GM19455 (cell line): ENCODE results near the gene KRT2.

ENCODE experiments used
- ATAC-seq: cut with Tn5 transposase; IDR thresholded peaks from one replicate; pipeline ENCODE4 v1.9.1; 2021; ENCODE audit not compliant: unreplicated experiment

The KRT2 gene

DNA sequence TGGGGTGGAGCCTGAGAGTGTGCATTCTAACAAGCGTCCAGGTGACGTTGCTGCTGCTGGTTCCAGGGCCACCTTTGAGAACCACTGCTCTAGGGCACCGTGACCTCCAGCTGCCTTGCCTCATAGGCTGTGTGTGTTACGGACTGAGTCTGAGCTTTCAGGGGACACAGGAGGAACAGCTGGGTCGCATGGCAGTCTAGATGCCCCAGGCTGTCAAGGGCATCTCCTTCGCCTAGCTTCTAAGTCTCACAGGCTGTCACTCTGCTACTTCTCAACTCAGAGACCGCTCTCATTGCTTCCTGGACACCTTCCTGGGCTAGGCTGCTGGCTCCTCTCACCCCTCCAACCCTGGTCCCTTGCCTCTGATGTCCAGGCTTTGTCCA, 34.6 kb downstream of the KRT2 start:
- no peak for ATAC-seq

DNA sequence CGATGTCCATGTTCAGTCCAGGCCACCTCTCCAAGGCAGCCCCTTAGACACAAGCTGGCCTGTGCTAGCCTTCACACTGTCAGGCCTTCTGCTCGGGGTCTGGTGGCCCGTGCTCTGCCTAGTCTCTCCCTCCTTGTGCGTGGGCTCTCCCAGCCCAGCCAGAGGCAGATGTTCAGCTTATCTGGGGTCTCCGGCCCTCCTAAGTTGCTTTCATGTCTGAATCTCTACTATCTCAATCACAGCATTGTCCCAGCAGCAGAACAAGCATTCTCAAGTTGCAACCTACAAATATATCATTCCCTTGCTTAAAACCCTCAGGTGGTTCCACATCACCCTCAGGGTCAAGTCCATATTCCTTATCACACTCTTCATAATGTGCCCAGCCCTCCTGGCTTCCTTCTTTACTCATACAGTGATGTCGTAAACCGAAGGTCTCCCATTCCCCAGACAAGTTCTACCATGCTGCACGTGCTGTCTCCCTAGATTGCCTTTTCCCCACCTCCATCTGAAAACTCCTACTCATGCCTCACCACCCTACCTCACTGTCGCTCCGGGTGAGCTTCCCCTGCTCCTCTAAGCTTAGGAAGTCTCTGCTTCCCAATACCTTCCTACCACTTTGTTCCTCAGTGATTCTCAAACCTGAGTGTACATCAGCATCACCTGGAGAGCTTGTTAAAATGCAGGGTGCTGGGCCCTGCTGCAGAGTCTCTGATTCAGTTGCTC, 35.2 kb downstream of the KRT2 start:
- no peak for ATAC-seq

DNA sequence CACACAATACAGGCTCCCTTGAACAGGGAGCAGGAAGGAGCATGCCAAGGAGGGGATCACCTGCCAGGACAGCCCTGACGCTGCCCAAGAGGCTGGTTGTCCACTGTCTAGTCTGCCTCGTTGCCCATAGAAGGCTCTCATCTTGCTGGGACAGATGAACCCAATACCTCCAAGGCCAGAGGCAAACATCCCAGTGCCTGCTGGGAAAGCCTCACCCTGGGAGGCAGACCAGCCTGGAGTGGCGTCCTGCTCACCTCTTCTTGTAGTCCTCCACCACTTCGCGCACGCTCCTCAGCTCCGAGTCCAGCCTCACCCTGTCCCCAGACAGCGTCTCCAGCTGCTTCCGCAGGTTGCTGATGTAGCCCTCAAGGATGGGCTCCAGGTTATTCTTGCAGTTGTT, 36.1 kb downstream of the KRT2 start:
- ATAC-seq: no peak

DNA sequence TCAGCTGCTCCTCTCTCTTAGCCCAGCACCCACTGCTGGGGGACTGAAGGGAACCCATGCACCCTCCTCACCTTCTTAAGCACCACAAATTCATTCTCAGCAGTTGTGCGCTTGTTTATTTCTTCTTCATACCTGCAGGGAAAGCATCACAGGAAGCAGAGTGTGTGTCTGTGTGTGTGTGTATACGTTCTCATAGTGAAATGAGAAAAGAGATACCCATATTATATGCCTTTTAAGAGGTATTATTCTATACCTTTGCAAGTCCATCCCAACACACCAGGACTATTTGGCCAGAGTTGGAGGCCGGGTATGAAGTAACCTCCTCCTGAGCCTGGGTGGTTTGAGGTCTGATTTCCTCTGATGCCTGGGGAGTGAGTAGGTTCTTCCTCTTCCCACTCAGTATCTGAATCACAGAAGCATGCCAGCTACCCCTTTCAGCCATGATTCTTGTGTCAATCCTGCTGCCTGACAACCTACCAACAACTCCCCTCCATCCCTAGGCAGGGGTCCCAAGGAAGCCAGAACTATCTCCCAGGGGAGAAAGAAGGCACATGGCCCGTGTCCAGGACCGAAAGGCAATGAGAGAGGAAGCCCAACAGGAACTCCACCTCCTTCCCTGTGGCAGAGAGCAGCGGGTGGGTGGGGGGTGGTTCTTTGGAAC, 36.7 kb downstream of the KRT2 start:
- ATAC-seq: no peak

DNA sequence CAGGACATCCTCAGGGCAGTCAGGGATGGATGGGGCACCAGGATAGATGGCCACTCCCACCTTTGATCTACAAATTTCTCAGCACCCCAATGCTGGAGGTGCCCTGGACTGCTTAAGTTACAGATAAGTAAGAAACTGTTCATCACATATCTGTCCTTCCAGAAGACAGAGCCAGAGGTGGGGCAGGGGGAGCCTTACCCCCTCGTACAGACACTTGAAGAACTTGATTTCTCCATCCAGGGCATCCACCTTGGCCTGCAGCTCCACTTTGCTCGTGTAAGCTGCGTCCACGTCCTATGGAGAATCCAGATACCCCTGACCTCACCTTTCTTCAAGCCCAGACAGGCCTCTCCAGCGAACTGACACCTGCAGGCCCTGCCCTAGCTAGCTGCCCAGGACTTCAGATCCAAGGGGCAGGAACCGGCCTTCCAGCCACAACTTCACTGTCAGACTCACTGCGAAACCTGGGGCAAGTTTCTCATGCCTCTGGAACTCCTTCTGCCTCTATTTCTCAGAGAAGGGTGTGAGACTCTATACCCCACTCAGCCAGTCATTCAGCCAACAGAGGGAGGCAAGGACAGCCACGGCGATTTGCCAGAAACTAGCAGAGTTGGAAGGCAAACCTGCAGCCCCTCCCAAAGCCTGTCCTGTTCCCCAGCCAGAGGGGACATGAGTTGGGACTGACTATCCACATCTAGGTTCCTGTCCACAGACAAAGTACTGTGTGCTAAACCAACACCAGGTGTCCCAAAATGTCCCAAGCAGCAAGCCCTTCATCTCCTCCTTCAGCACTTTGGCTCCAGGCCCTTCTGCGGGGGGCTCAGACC, 37.4 kb downstream of the KRT2 start:
- no peak for ATAC-seq

DNA sequence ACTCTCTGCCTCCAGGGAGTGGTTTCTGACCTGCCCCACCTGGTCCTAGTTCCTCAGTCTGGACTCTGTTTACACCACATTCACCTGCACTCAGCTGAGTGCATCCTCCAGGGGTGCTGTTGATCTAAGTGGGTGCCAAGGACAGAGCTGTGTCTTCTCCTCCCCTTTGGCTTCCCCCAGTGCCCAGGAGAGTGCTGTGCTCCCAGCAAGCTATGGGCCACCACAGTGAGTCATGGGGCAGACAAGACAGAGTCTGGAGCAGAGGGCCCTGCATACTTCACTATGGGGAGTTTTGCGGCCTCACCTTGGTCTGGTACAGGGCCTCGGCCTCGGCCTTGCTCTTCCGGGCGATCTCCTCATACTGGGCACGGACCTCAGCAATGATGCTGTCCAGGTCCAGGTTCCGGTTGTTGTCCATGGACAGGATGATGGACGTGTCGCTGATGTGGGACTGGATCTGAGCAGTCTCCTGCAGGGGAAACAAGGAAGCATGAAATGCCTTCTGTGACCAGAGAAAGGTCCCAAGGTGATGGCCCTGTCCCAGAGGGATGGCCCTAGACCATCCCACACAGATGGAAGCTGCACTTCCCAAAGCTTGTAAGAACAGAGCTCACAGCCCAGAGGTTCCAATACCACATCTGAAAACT, 38.5 kb downstream of the KRT2 start:
- no peak for ATAC-seq

DNA sequence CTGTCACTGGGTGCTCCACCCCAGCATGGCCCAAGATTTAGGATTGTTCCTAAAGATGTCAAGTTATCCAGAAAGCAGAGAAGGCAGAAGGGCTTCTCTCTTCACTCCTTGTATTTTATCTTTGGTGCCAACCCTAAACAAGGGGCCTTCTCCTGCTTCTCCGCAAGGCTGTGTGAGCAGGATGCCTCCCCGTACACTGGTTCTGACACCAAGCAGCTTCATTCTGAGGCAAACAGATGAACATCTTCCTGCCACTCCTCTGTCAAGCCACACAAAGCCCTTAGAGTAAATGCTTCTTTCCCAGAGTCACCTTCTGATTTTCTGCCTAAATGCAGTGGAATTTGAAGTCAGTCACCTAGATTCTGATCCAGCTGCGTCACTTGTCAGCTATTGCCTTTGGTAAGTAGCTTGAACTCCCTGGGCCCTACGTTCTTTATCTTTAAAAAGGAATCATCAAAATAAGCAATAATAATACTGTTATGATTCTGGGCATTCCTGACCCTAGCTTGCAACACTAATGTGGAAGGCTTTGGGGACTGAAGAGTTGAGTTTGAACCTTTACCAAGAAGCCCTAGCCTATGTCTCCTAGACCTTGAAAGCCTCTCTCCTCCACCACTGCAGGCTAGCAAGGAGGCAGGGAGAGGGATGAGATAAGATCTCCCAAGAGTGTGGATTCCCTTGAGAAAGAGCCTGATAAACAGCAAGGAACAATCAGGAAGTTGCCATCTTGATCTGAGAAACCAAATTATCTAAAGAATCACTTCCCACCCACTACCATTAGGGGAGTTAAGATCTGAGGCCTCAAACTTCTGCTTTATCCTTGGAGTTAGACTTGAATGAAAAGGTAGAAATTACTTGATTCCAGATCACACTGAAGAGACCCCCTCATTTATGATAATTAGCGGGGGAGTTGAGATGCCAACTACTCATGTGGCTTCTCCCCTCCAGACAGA, 39.3 kb downstream of the KRT2 start:
- no peak for ATAC-seq

DNA sequence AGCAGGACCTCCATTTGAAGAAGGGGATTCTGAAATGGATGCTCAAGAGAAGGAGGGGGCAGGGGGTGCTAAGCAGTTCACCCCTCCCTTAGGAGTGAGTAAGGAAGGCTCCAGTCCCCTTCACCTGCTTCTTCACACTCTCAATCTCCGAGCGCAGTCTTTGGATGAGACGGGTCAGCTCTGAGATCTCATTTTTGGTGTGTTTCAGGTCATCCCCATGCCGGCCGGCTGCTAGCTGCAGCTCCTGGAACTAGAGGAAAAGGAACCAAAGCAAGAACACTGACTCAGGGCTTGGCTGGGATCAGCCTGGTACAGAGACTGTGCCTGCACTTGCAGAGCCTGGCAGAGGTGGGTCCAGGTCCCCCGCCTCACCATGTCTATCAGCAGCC, 40.9 kb downstream of the KRT2 start:
- ATAC-seq: no peak

DNA sequence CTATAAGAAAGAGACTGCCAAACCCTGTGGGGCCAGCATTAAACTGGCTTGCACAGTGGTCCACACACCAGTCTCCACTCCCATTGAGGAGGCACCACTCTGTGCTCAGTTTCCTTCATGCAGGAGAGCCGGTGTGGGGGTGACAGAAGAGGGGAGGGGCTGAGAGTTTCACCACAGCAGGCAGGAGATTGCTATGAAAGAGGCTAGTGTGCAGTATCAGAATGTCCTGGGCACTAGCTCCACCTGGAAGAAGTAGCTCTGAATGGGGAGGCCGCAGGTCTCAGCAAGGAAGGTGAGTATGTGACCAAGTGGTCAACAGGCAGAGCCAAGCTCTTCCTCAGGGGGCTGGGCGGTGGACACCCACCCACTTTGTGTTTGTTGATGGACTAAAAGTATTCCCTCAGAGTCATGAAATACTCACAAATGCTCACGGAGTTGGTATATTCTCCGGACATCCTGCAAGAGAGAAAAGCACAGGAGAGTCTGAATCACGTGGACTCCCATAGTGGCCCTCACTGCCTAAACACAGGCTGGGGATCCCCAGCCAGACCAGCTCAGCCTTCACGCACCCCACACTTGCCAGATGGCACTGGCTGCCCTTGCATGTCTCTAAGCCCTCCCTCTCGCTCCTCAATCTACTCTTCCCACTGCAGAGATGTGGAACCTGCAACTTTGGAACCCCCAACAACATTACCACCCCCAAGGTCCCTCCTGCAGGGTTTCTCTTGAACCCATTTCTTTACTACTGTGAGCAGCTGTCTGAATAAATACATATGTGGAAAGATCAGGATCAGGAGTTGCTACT, 43.0 kb downstream of the KRT2 start:
- ATAC-seq: no peak

DNA sequence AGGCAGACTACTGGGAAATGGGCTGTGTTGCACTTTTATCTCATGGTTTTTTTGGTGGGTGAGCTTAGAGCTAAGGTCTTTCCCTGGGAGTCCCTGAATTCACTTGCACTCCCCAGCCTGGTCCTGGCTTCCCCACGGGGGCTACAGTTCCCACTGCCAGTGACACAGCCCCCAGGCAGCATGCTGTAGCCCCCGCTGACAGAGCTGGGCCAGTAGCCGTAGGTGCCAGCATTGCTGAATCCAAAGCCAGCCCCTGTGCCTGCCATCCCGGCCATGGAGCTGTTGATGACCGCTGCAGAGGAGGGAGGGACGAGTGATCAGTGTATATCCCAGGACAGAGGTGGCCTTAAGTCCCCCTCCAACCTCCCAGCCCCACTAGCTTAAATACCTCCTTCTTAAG, 43.9 kb downstream of the KRT2 start:
- no peak for ATAC-seq

DNA sequence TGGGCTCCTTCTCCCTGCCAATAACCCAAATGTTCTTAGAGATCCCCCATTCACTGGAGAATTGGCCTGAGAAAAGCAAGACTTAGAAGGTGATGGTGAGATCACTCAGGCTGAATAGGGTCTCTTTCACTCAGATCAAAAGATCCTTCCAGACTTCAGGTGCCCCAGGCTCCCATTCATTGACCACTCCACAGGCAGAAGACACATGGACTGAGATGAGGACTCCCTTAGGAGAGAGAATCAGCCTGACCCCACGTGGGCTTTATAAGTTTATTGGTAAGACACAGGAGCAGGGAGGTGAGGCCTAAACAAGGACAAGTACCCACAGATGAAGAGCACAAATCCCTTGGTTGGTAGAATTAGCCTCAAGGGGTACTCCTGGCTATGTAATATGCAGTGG, 44.7 kb downstream of the KRT2 start:
- no peak for ATAC-seq

DNA sequence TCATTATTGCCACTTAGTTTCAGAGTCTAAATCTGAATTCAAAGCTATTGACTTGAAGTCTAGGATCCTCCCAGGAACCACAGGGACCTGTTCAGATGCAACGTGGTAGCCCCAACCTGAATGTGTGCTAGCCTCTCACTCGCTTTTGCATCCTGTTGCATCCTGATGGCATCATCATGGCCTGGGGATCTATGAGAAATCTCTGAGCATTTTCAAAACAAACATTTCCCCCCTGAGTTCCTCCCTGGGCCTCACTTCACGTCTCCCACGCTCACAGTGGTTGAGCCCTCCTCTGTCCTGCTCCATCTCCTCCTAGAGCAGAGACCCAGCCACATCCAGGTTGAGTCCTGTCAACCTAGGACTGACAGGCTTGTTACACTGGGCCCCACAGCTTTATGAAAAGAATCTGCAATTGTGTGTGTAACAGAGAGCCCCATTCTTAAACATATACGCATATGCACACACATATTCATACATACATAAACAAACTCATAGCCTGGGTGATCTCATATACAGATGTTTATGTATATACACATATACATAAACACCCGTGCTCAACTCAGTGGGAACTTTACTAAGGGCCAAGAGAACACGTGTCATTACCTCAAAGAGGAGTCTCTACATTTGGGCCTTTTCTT, 45.3 kb downstream of the KRT2 start:
- no peak for ATAC-seq

DNA sequence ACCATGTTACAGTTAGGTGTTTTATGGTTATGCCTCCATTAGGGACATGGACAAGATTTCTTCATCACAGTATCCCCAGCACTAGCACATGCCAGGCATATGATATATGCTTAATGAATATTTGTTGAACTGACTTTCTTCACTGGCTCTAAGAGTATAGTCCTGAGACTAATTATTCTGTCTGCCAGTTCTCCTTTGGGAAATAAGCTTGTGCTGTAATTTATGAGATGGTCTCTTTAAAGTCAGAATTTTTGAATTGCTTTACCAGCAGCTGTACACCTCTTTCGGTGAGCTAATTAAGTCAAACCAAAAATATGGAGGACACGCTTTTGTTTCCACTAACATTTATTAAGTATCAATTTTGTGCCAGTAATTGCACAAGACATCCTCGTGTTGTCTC, 45.9 kb downstream of the KRT2 start:
- ATAC-seq: no peak

DNA sequence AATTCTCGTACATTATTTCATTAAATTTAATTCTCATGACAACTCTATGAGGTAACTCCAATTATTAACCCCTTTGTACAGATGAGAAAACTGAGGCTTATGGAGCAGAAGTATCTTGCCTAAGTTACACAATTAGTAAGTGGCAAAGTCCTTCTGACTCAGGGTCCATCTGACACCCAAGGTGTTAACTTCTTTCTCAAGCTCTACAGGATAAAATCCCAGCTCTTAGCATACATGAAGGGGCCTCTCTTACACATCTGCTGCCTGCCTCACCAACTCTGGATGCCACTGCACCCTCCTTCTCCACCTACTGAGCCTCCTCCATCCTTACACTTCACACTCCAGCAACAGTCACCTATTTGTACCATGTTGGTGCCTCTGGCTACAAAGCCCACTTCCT, 46.5 kb downstream of the KRT2 start:
- no peak for ATAC-seq

DNA sequence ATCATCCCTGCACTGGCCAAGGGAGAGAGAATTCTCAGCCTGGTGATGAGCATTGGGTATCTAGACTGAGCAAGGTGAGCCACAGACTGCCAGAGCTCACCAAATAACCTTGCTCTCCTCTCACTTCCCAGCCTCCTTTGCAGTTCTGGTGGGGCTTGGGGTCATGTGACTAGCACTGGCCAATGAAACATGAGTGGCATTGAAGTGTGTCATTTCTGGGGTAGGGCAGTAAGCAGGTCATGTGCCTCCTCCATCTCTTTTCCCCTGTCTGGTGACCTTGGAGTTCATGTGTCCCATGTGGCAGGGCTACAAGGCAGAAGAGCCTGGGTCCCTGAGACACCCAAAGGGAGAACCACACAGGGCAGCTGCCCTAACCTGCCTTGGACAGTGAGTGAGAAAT, 47.2 kb downstream of the KRT2 start:
- no peak for ATAC-seq

DNA sequence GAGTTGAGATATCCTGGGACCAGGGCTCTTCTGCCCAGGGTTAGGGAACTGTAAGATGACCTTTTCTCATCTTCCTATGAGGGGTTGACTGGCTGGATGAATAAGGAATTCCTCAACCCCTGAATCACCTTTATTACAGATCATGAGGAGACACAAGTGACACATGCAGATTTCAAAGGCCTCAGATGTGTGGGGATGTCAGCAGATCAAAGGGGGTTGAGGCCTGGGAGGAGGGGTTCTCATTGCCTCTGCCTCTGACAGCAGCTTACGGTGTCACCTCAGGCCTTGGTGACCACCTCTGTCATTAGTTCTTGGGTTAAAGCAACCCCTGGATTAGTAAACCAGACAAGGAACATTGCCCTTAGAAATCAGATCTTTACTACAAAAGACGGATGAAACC, 48.7 kb downstream of the KRT2 start:
- no peak for ATAC-seq

DNA sequence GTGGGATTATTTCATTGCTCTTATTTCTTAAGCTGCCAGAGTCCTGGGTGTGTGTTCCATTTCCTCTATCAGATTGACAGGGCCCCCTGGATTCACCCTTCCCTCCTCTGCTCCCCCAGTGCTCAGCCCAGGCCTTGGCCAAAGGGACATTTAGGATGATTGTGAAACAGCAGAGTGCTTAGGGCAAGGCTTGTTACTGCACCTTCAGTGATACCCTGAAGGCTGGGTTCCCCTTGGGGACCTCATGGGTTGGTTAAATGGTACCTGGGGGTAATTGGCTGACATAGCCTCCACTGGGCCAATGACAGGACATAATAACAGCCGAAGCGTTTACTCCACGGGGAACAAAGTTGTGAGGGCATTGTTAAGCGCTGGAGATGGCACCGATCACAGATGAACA, 49.5 kb downstream of the KRT2 start:
- no peak for ATAC-seq

DNA sequence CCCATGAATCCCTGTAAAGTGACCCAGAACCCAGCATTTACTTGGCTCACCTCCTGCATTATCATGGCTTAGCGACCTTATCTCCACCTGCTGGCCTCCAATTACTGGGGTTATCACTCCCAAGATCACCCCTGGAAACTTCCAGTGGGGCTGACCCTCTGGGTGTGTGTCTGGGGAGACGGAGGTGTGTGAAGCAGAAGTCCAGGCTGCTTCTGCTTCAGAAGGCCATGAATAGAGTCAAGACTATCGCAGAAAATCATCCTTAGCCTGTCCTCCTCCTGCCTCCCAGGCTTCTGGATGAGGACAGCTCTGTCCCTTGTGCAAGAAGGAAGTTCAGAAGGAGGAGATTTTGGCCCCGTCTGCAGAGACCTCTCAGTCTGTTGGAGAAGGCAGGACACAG, 50.3 kb downstream of the KRT2 start:
- ATAC-seq: no peak

DNA sequence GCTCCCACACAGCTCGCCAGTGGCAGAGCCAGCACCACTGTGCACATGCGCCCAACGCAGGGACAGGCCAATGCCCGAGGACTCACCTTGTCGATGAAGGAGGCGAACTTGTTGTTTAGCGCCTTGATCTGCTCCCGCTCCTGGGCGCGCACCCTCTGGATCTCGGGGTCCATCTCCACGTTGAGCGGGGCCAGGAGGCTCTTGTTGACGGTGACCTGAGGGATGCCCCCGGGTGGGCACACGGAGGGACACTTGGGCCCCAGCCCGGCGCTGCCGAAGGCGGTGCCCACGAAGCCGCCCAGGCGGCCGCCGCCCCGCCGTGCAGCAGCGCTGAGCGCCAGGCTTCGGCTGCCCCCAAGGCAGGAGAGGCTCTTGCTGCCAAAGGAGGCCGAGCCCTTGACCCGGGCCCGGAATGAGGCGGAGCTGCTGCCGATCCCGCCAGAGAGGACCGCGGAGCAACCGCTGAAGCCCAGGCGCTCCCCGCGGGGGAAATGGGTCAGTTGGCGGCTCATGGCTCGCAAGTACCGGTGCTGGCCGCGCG, 51.0 kb downstream of the KRT2 start, which contains the start of gene KRT72:
Gene KRT72, minus strand, starts transcription at position 523 of the 541 bp plus-strand sequence. Its CDS starts 11 bp downstream, at position 512.
- no peak for ATAC-seq
